ENCODE measurements around the gene ATG9A. TPM values are rescaled to one million over a fixed set of nuclear protein-coding genes. Genes with fewer than 3 reads are reported as not detected.

ATG9A gene
- total RNA-seq, 3 donors from 2014 or later, result 35.6 to 44.5 (median 37.0) TPM

DNA sequence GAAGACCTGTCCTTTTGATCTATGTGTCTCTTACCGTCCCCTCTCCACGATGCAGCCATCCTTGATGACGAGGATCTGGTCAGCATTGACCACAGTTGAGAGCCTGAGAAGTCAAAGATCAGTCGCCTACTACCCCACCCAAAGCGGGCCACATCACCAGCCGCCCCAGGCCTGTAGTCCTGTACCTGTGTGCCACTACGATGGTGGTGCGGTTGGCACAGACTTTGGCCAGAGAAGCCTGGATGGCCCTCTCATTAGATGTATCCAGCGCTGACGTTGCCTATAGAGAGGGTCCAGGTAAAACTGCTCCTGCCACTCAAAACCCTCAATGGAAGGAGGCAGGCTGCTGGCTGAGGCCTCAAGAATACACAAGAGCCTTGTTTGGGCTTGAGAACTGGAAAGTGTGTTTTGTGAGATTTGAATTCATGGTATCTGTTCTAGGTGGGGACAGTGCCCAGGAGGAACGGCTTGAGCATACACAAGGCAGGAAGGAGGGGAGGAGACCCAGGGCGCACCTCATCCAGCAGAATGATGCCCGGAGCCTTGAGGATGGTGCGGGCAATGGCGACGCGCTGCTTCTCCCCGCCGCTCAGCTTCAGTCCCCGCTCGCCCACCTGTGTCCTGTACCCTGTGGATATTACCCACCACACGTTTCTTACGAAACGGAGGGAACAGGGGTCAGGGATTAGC, 19.1 kb downstream of the ATG9A start:
- TF ChIP-seq, protein P1, sequence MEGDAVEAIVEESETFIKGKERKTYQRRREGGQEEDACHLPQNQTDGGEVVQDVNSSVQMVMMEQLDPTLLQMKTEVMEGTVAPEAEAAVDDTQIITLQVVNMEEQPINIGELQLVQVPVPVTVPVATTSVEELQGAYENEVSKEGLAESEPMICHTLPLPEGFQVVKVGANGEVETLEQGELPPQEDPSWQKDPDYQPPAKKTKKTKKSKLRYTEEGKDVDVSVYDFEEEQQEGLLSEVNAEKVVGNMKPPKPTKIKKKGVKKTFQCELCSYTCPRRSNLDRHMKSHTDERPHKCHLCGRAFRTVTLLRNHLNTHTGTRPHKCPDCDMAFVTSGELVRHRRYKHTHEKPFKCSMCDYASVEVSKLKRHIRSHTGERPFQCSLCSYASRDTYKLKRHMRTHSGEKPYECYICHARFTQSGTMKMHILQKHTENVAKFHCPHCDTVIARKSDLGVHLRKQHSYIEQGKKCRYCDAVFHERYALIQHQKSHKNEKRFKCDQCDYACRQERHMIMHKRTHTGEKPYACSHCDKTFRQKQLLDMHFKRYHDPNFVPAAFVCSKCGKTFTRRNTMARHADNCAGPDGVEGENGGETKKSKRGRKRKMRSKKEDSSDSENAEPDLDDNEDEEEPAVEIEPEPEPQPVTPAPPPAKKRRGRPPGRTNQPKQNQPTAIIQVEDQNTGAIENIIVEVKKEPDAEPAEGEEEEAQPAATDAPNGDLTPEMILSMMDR (IDR thresholded peaks at IDR 0.05), result no peak
- no peak for TF ChIP-seq POLR2AphosphoS5 (IDR thresholded peaks at IDR 0.05)
- TF ChIP-seq POLR2A (IDR thresholded peaks at IDR 0.05), result no peak
- intact Hi-C loops (cut with DNase I; ENCODE audit: low total_unique reads), result no loop called here
- Histone ChIP-seq H3K27ac (no peak overlapping the region), H3K4me1 (peaks cover 5 to 13% of the 10 kb centered on the region in 2 donors), H3K4me3 (no peak overlapping the region), H3K36me3 (no peaks in the 10 kb centered on the region), H3K27me3 (no peaks in the 10 kb centered on the region), H3K9me3 (no peaks in the 10 kb centered on the region)
- DNase-seq (ENCODE audit: low spot score in 2 of 2), result no peak

DNA sequence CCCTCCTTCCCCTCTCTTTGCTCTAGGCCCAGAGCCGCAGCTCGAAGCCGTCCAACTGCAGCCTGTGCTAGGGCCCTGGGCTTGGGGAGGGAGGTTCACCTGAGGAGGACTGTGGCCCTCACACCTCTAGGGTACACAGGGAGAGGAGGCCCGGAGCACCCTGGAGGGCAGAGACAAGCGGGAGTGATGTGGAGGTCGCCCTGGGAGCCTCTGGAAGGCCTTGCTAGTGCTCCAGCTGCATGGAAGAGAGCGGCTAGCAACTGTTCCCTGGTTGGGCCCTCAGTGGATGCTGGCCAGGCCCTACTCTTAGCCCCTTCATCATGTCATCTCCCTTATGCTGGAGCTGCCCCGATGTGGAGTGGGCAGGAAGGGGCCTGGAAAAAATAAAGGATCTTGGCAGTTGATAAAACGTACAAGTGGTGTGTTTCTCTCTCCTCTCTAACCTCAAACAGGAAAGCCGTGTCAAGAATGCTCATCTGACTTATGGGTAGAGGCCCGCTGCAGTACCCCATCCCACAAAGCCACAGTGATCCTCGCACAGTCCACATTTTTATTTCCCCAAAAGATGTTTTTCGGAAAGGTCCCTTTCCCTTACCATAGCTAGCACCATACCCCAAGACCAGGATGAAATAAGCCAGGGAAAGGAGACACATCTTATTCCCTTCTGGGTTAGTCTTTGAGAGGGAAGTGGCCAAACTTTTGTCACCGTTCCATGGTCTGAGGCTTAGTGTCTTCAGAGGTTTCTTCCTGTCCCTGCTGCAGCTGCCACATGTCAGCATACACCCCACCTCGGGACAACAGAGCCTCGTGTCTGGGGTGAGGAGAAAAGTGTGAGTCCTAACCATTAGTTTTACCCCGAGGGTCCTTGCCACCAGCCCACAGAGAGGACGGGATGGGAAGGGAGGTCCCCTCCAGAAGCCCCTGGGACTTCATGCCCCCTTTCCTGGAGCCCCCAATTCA, 19.9 kb downstream of the ATG9A start:
- Histone ChIP-seq H3K27ac (peak overlapping the region; percentile 2 to 91), H3K27me3 (no peaks in the 10 kb centered on the region), H3K9me3 (no peaks in the 10 kb centered on the region), H3K4me3 (no peak overlapping the region), H3K4me1 (peaks cover 5 to 13% of the 10 kb centered on the region in 2 donors), H3K36me3 (no peaks in the 10 kb centered on the region)
- no peak for DNase-seq (ENCODE audit: low spot score in 2 of 2)
- intact Hi-C loops (cut with DNase I; ENCODE audit: low total_unique reads), result no loop called here
- TF ChIP-seq, protein P1 (IDR thresholded peaks at IDR 0.05), result no peak

DNA sequence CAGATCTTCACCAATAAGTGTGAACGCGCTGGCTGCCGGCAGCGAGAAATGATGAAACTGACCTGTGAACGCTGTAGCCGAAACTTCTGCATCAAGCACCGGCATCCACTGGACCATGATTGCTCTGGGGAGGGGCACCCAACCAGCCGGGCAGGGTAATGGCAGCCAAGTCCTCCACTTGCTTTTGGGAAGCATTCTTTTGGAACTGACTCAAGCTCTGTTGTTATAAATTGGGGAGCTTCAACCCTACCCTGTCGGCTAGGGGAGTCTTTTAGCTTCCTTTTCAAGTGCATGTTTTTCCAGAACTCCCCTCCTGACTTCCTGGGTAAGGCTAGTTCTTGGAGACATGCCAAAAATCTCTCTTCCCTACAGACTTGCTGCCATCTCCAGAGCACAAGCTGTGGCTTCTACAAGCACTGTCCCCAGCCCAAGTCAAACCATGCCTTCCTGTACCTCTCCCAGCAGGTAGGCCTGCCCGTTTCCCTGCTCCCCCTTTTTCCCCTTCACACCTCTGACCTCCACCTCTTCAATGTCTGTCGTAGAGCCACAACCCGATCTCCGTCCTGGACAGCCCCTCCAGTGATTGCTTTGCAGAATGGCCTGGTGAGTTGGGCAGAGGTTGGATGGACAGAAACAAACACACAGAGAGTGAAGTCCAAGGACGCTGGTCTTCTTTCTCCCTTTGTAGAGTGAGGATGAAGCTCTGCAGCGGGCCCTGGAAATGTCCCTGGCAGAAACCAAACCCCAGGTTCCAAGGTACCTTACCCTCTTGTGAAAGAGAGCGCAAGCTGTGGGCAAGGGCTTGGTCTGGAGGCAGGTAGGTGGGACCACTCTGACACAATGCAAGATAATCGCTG, 21.3 kb downstream of the ATG9A start:
- Histone ChIP-seq H3K27ac (peak overlapping the region; percentile 91 to 97), H3K27me3 (no peaks in the 10 kb centered on the region), H3K9me3 (no peaks in the 10 kb centered on the region), H3K4me1 (peaks cover 5 to 13% of the 10 kb centered on the region in 2 donors), H3K36me3 (no peaks in the 10 kb centered on the region), H3K4me3 (peak overlapping the region in 2 of 3 donors; percentile 70 to 71)
- DNase-seq (ENCODE audit: low spot score in 2 of 2), result no peak
- no peak for TF ChIP-seq POLR2A (IDR thresholded peaks at IDR 0.05)
- TF ChIP-seq POLR2AphosphoS5 (IDR thresholded peaks at IDR 0.05), result no peak
- TF ChIP-seq, protein P1 (IDR thresholded peaks at IDR 0.05), result no peak
- intact Hi-C loops (cut with DNase I; ENCODE audit: low total_unique reads), result no loop called here

DNA sequence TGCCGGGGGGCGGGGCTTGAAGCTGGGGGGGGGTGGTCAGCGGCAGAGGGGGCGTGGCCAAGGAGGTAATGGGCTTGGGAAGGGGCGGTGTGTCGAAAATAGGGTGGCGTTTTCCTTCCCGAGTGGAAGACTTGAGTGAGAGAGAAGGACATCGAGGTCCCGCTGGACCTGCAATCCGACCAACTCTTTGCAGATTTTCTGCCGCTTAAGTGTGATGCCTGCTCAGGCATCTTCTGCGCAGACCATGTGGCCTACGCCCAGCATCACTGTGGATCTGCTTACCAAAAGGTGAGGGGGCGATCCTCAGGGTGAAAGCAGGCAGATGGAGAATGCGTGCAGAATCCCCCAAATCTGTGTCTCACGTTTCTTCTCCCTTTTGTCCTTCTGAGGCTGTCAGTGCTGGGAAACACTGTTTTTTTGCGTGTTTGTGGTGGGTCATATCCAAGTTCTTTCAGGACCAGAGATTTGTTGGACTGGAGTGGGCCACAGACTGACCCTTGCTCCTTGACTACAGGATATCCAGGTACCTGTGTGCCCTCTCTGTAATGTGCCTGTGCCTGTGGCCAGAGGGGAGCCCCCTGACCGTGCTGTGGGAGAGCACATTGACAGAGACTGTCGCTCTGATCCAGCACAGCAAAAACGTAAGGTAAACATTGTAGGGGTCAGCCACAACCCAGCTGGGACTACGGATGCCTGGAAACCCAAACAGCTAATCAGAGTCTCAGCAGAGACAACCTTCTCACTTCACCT, 22.1 kb downstream of the ATG9A start:
- Histone ChIP-seq H3K27ac (peak overlapping the region; percentile 91 to 97), H3K27me3 (no peaks in the 10 kb centered on the region), H3K4me1 (peaks cover 5 to 13% of the 10 kb centered on the region in 2 donors), H3K36me3 (no peaks in the 10 kb centered on the region), H3K9me3 (no peaks in the 10 kb centered on the region), H3K4me3 (peak overlapping the region; percentile 70 to 73 (median 71))
- TF ChIP-seq POLR2AphosphoS5 (IDR thresholded peaks at IDR 0.05) (no peak), POLR2A (IDR thresholded peaks at IDR 0.05) (no peak)
- TF ChIP-seq, protein P1 (IDR thresholded peaks at IDR 0.05), result no peak
- DNase-seq (ENCODE audit: low spot score in 2 of 2), result no peak
- intact Hi-C loops (cut with DNase I; ENCODE audit: low total_unique reads), result no loop called here
